CD4-positive, alpha-beta T cell treated with Interleukin-6 at 100 ng/mL for 8 hours (primary cell): ENCODE results near the gene CLEC1A.

Experiments used
- DNase-seq: peaks from one replicate; pipeline ENCODE4 v3.0.0-alpha.2; 2020; ENCODE audit warnings: mixed read lengths, low spot score

The CLEC1A gene

GRCh38 chr12:10101042-10101579 lies 2.3 kb upstream of the CLEC1A start:
- no peak for DNase-seq

GRCh38 chr12:10097521-10097920 lies 1.3 kb downstream of the CLEC1A start:
- DNase-seq = no peak

GRCh38 chr12:10095971-10096370 lies 2.8 kb downstream of the CLEC1A start:
- DNase-seq = no peak

GRCh38 chr12:10094646-10095395 lies 4.0 kb downstream of the CLEC1A start:
- DNase-seq = no peak

- no peak for DNase-seq
Observed at GRCh38 chr12:10088955-10089900, 9.6 kb downstream of the CLEC1A start.

- DNase-seq = no peak
Observed at GRCh38 chr12:10088031-10088430, 10.8 kb downstream of the CLEC1A start.

GRCh38 chr12:10086387-10086786 lies 12.4 kb downstream of the CLEC1A start:
- no peak for DNase-seq

GRCh38 chr12:10084733-10085132 lies 14.1 kb downstream of the CLEC1A start:
- no peak for DNase-seq

- DNase-seq = no peak
Observed at GRCh38 chr12:10082117-10082874, 16.5 kb downstream of the CLEC1A start.

GRCh38 chr12:10075451-10075850 lies 23.3 kb downstream of the CLEC1A start:
- DNase-seq = no peak

GRCh38 chr12:10073261-10073660 lies 25.5 kb downstream of the CLEC1A start:
- no peak for DNase-seq

- no peak for DNase-seq
Observed at GRCh38 chr12:10072131-10072530, 26.7 kb downstream of the CLEC1A start.

- DNase-seq = no peak
Observed at GRCh38 chr12:10070380-10070779, 28.4 kb downstream of the CLEC1A start.

- no peak for DNase-seq
Observed at GRCh38 chr12:10069976-10070375, 28.8 kb downstream of the CLEC1A start.

GRCh38 chr12:10069099-10069498 lies 29.7 kb downstream of the CLEC1A start:
- DNase-seq = no peak

- no peak for DNase-seq
Observed at GRCh38 chr12:10068644-10069043, 30.1 kb downstream of the CLEC1A start.

- no peak for DNase-seq
Observed at GRCh38 chr12:10067942-10068341, 30.8 kb downstream of the CLEC1A start.

GRCh38 chr12:10067264-10067663 lies 31.5 kb downstream of the CLEC1A start:
- DNase-seq = no peak

GRCh38 chr12:10065241-10065640 lies 33.5 kb downstream of the CLEC1A start:
- DNase-seq = no peak

GRCh38 chr12:10058387-10058786 lies 40.4 kb downstream of the CLEC1A start:
- no peak for DNase-seq

- no peak for DNase-seq
Observed at GRCh38 chr12:10052193-10052913, 46.4 kb downstream of the CLEC1A start.
